Sigmoid colon (tissue), 4 donors: Measurements from ENCODE around the gene KDM6B.

Experiments used
- CTCF ChIP-seq, 4 experiments: fragments of 450-650 bp in 3 of 4; fragments of 200-600 bp in 1 of 4; IDR thresholded peaks; one replicate each; pipeline ENCODE4 v1.5.1; 2016 to 2019; ENCODE audit warnings: antibody characterized with exemption in 4 of 4, mild to moderate bottlenecking in 3 of 4, moderate library complexity in 2 of 4
- POLR2A ChIP-seq, 2 donors: fragments of 450-650 bp; IDR thresholded peaks; one replicate each; pipeline ENCODE4 v1.6.1; 2016; ENCODE audit warnings: antibody characterized with exemption in 2 of 2, mild to moderate bottlenecking in 2 of 2, moderate library complexity in 2 of 2
- POLR2AphosphoS5 ChIP-seq, 4 donors: sonication (generic); formaldehyde crosslinking; IDR thresholded peaks; one replicate each; pipeline ENCODE4 v1.6.1; 2017; ENCODE audit warnings: antibody characterized with exemption in 4 of 4

DNA sequence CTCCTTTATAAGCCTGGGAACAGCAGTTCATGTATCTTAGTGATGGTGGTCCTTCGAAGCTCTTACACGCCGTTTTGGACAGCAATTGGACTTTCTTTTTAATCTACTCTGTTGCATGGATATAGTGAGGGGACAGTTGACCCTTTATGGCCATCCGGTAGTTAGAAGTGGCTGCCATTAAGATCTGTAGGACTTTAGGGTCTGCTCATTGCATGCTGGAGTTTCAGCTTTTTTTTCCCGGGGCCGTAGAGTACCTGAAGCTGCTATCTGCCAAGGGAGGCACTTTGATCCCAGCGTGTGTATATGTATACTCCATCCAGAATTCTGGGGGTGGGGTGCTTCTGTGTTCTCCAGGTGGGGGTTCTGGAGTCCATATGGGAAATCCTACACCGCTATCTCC is 25.0 kb downstream of the KDM6B start:
- TF ChIP-seq POLR2A (IDR thresholded peaks at IDR 0.05) = no peak
- no peak for TF ChIP-seq CTCF (IDR thresholded peaks at IDR 0.05)
- TF ChIP-seq POLR2AphosphoS5 (IDR thresholded peaks at IDR 0.05) = no peak
